Activated naive CD4-positive, alpha-beta T cell treated with anti-CD3 and anti-CD28 coated beads for 36 hours (primary cell): ENCODE measurements around the gene IL20. TPM values are rescaled to one million over a fixed set of nuclear protein-coding genes. Genes with fewer than 3 reads are reported as not detected.

ENCODE experiments used
- CTCF ChIA-PET: fragments of 350-600 bp; sonication (Branson Sonifier 250); formaldehyde crosslinking; loops from one replicate; lab custom pipeline; 2021; ENCODE audit warnings: antibody characterized with exemption; lab: Charles Lee
- DNase-seq: peaks from one replicate; pipeline ENCODE4 v3.0.0-alpha.2; 2020
- H3K27ac Mint-ChIP-seq: one replicate; pipeline ENCODE4 v1.8.0; 2021; ENCODE audit warnings: mild to moderate bottlenecking, mixed read lengths
- H3K27me3 Mint-ChIP-seq: one replicate; pipeline ENCODE4 v1.8.0; 2021; ENCODE audit warnings: low read depth, mixed read lengths
- H3K36me3 Mint-ChIP-seq: one replicate; pipeline ENCODE4 v1.8.0; 2021; ENCODE audit warnings: low read depth, mixed read lengths
- H3K4me1 Mint-ChIP-seq: one replicate; pipeline ENCODE4 v1.8.0; 2021; ENCODE audit warnings: low read depth, mixed read lengths
- H3K4me3 Mint-ChIP-seq: one replicate; pipeline ENCODE4 v1.8.0; 2021; ENCODE audit warnings: mild to moderate bottlenecking, moderate library complexity, mixed read lengths
- H3K9me3 Mint-ChIP-seq: one replicate; pipeline ENCODE4 v1.8.0; 2021; ENCODE audit warnings: mixed read lengths
- intact Hi-C: fragments of 100-400 bp; cut with micrococcal nuclease; formaldehyde crosslinking; loops from one replicate; pipeline ENCODE4 v1.15.1; 2023
- total RNA-seq, 2 experiments: library from RNA; stranded (reverse); gene quantifications; one replicate each; pipeline ENCODE4 v1.2.3, GENCODE V29; 2021

Gene IL20
- total RNA-seq, 2 experiments from 2014 or later: 0.31 TPM; not detected in 1

- peaks cover 4% of the 10 kb centered on the region for H3K27me3 Mint-ChIP-seq
- peaks cover under 1% of the 10 kb centered on the region for H3K4me1 Mint-ChIP-seq
- intact Hi-C loops: no loop called here
- DNase-seq: no peak
- H3K36me3 Mint-ChIP-seq: peaks cover 4% of the 10 kb centered on the region
- no peak overlapping the region for H3K27ac Mint-ChIP-seq
- no peak overlapping the region for H3K4me3 Mint-ChIP-seq
- CTCF ChIA-PET: interaction anchor here (1.0 to 2.0 kb wide), 6 partner anchors 9 to 30 kb away, joined by 3 to 6 read pairs (median 5); no protein-coding TSS in a partner anchor
- peaks cover 11% of the 10 kb centered on the region for H3K9me3 Mint-ChIP-seq
Observed at GRCh38 chr1:206883160-206883559, 17.7 kb downstream of the IL20 start.

- CTCF ChIA-PET: interaction anchor here (0.7 to 2.0 kb wide), 12 partner anchors 8 to 246 kb away, joined by 3 to 8 read pairs (median 5); partner anchors contain the start of gene IL20
- intact Hi-C loops: no loop called here
- peaks cover 5% of the 10 kb centered on the region for H3K4me1 Mint-ChIP-seq
- H3K27me3 Mint-ChIP-seq: peaks cover 4% of the 10 kb centered on the region
- H3K36me3 Mint-ChIP-seq: peaks cover 4% of the 10 kb centered on the region
- no peak overlapping the region for H3K4me3 Mint-ChIP-seq
- peaks cover 6% of the 10 kb centered on the region for H3K9me3 Mint-ChIP-seq
- no peak for DNase-seq
- no peak overlapping the region for H3K27ac Mint-ChIP-seq
Observed at GRCh38 chr1:206883876-206884275, 18.5 kb downstream of the IL20 start.

GRCh38 chr1:206885341-206886060 lies 20.1 kb downstream of the IL20 start:
- DNase-seq: no peak
- Mint-ChIP-seq H3K27ac (no peak overlapping the region), H3K27me3 (peaks cover 4% of the 10 kb centered on the region), H3K4me3 (no peak overlapping the region), H3K4me1 (peaks cover 21% of the 10 kb centered on the region), H3K36me3 (no peaks in the 10 kb centered on the region), H3K9me3 (no peaks in the 10 kb centered on the region)
- CTCF ChIA-PET: interaction anchor here (0.6 to 3.1 kb wide), 4 partner anchors 10 to 26 kb away, joined by 3 to 10 read pairs (median 4); partner anchors contain the start of gene IL20
- intact Hi-C loops: no loop called here

DNA sequence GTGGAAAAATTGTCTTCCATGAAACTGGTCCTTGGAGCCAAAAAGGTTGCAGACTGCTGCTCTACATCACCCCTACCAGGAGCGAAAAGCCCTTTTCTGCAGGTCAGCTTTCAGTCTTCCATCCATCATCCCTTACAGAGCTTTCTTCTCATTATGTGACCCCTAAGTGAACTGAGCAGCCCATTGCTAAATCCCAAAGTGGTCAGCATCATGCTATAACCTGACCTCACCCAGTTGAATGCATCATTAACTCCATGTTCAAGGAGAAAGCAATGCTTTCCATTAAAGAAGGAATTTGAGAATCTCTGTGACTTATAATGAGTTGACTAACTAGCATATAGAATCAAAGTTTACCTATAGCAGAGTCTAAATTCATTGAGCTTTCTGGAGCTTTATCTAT lies 21.4 kb downstream of the IL20 start:
- H3K27me3 Mint-ChIP-seq: peaks cover 4% of the 10 kb centered on the region
- H3K36me3 Mint-ChIP-seq: no peaks in the 10 kb centered on the region
- no peak for DNase-seq
- intact Hi-C loops: no loop called here
- CTCF ChIA-PET: interaction anchor here (0.6 to 3.1 kb wide), 3 partner anchors 22 to 114 kb away, joined by 3 to 10 read pairs (median 5); no protein-coding TSS in a partner anchor
- no peak overlapping the region for H3K4me3 Mint-ChIP-seq
- H3K4me1 Mint-ChIP-seq: peaks cover 34% of the 10 kb centered on the region
- H3K27ac Mint-ChIP-seq: no peak overlapping the region
- no peaks in the 10 kb centered on the region for H3K9me3 Mint-ChIP-seq

DNA sequence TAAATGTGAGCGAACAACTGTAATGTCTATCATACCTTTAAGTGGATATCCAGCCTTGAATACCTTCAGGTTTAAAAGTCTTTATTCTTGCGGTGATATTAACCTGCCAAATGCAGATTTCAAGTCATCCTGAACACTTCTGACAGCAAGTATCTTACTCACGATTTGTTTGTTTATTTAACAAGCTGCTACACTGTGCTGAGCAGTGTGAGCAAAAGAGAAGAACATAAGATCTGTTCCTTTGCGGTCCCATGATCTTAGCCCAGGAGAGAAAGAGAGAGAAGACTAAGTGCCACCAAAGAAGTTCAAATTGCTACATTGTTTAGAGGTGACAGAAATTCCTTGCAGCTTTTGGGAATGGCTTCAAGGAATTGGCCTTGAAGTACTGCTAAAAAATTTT lies 22.3 kb downstream of the IL20 start:
- no peaks in the 10 kb centered on the region for H3K9me3 Mint-ChIP-seq
- no peak overlapping the region for H3K27ac Mint-ChIP-seq
- intact Hi-C loops: no loop called here
- H3K4me1 Mint-ChIP-seq: peaks cover 40% of the 10 kb centered on the region
- H3K27me3 Mint-ChIP-seq: peaks cover 4% of the 10 kb centered on the region
- no peak for DNase-seq
- H3K36me3 Mint-ChIP-seq: no peaks in the 10 kb centered on the region
- CTCF ChIA-PET: interaction anchor here (1.0 to 3.1 kb wide), 5 partner anchors 13 to 584 kb away, joined by 3 to 10 read pairs (median 3); no protein-coding TSS in a partner anchor
- H3K4me3 Mint-ChIP-seq: no peak overlapping the region

- peaks cover 65% of the 10 kb centered on the region for H3K4me1 Mint-ChIP-seq
- no peaks in the 10 kb centered on the region for H3K9me3 Mint-ChIP-seq
- H3K36me3 Mint-ChIP-seq: no peaks in the 10 kb centered on the region
- no peak overlapping the region for H3K4me3 Mint-ChIP-seq
- peak overlapping the region; percentile 64 for H3K27ac Mint-ChIP-seq
- DNase-seq: peak; percentile 57
- CTCF ChIA-PET: interaction anchor here (0.8 to 1.1 kb wide), 3 partner anchors 16 to 31 kb away, joined by 3 to 5 read pairs (median 5); no protein-coding TSS in a partner anchor
- peaks cover 4% of the 10 kb centered on the region for H3K27me3 Mint-ChIP-seq
- intact Hi-C loops: loop anchor here (1.0 to 2.0 kb wide), 3 partner anchors 14 to 26 kb away; partner anchors contain the start of gene IL20
Observed at GRCh38 chr1:206890125-206891060, 25.0 kb downstream of the IL20 start.

DNA sequence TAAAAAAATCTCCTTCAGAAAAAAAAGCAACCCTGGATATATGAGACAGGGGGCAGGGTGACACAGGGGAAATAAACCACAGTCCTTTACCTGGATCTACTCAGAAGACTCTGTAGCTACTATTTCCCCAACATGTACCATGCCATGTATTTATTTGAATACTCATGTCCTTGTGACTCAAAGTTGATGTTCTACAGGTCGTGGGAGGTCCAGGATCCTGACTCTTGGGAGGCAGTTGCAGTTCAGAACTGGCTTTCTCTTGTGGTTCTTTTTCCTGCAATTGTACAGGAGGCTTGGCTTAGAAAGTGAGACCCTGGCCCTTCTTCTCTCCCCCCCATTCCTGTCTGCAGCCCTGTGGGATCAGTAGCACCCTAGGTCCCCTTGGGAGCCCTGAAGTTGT lies 26.0 kb downstream of the IL20 start:
- Mint-ChIP-seq H3K27ac (peak overlapping the region; percentile 64), H3K4me3 (no peak overlapping the region), H3K27me3 (no peaks in the 10 kb centered on the region), H3K36me3 (no peaks in the 10 kb centered on the region), H3K4me1 (peaks cover 75% of the 10 kb centered on the region), H3K9me3 (no peaks in the 10 kb centered on the region)
- no peak for DNase-seq
- intact Hi-C loops: loop anchor here (1.0 to 2.0 kb wide), 3 partner anchors 13 to 27 kb away; partner anchors contain the start of gene IL20
- CTCF ChIA-PET: interaction anchor here (0.8 to 1.7 kb wide), 2 partner anchors 8 to 157 kb away, joined by 3 to 4 read pairs; no protein-coding TSS in a partner anchor

- CTCF ChIA-PET: interaction anchor here (0.8 to 2.4 kb wide), 3 partner anchors 9 to 158 kb away, joined by 3 to 12 read pairs (median 4); no protein-coding TSS in a partner anchor
- Mint-ChIP-seq H3K9me3 (no peaks in the 10 kb centered on the region), H3K27ac (no peak overlapping the region), H3K4me3 (no peak overlapping the region), H3K4me1 (peaks cover 86% of the 10 kb centered on the region), H3K27me3 (no peaks in the 10 kb centered on the region), H3K36me3 (peaks cover 1% of the 10 kb centered on the region)
- intact Hi-C loops: no loop called here
- DNase-seq: no peak
Observed at GRCh38 chr1:206892351-206892984, 27.0 kb downstream of the IL20 start.

- Mint-ChIP-seq H3K27ac (no peak overlapping the region), H3K36me3 (peaks cover 3% of the 10 kb centered on the region)
Observed at GRCh38 chr1:206893380-206893779, 28.0 kb downstream of the IL20 start.

DNA sequence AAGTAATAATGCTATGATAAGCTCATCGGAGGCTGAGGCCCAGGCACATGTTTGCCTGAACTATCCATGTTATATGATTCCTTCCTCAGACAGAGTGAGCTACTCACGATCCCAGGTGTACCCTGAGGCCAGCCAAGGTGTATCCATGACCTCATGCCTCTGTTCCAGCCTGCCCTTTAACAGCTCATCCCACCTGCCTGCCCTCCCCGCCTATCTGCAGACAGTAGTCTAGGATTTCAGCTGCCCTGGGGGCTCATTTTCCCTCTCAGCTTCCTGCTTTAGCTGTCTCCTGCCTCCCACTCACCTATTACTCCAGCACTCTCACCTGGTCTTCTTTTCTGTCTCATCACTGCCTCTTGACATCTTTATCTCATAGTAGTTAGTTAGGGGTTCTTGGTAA lies 29.9 kb downstream of the IL20 start:
- Mint-ChIP-seq H3K27ac (peak overlapping the region; percentile 15), H3K36me3 (peaks cover 13% of the 10 kb centered on the region), H3K4me1 (peaks cover 92% of the 10 kb centered on the region), H3K27me3 (no peaks in the 10 kb centered on the region), H3K4me3 (no peak overlapping the region), H3K9me3 (no peaks in the 10 kb centered on the region)
- intact Hi-C loops: no loop called here
- CTCF ChIA-PET: interaction anchor here (0.7 to 1.3 kb wide), 4 partner anchors 11 to 17 kb away, joined by 3 to 5 read pairs (median 4); no protein-coding TSS in a partner anchor
- DNase-seq: no peak

More at GRCh38 chr1:206893380-206893779, 28.0 kb downstream of the IL20 start:
- CTCF ChIA-PET: interaction anchor here (2.4 kb wide), 1 partner anchor 18 kb away, joined by 12 read pairs; no protein-coding TSS in a partner anchor
- intact Hi-C loops: no loop called here
- no peaks in the 10 kb centered on the region for H3K9me3 Mint-ChIP-seq
- H3K27me3 Mint-ChIP-seq: no peaks in the 10 kb centered on the region
- DNase-seq: no peak
- H3K4me1 Mint-ChIP-seq: peaks cover 92% of the 10 kb centered on the region
- H3K4me3 Mint-ChIP-seq: no peak overlapping the region

DNA sequence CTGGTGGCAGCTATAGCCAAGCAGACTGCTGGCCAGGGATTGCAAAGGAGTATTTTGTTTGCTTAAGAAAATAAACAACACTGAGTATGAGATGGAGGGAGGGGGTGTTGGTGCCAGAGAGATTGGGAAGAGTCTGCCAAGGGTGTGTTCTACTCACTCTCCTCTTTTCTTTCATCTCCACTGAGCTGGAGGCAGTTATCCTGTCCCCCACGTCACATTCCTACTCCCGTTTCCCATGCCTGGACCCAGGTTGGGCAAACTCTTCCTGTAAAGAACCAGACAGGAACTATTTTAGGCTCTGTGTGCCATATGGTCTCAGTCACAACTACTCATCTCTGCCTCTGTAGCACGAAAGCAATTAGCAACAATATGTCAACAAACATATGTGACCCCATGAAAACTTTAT lies 30.4 kb downstream of the IL20 start:
- no peaks in the 10 kb centered on the region for H3K27me3 Mint-ChIP-seq
- H3K36me3 Mint-ChIP-seq: peaks cover 18% of the 10 kb centered on the region
- no peak for DNase-seq
- peaks cover 92% of the 10 kb centered on the region for H3K4me1 Mint-ChIP-seq
- peak overlapping the region; percentile 22 for H3K27ac Mint-ChIP-seq
- H3K9me3 Mint-ChIP-seq: no peaks in the 10 kb centered on the region
- no peak overlapping the region for H3K4me3 Mint-ChIP-seq
- intact Hi-C loops: loop anchor here (2.0 kb wide), 1 partner anchor 93 kb away; no protein-coding TSS in a partner anchor
- CTCF ChIA-PET: interaction anchor here (0.7 to 2.6 kb wide), 7 partner anchors 10 to 31 kb away, joined by 3 to 17 read pairs (median 4); partner anchors contain the start of gene IL20
